Neutrophil (primary cell): Measurements from ENCODE around the gene GOSR2.

Experiments
- H3K27ac ChIP-seq: fragments of 200-600 bp; sonication (generic); 2 replicates; pipeline ENCODE4 v1.5.1; 2016; ENCODE audit warnings: mild to moderate bottlenecking, moderate library complexity
- H3K27me3 ChIP-seq: fragments of 200-600 bp; sonication (generic); 2 replicates; pipeline ENCODE4 v1.6.0; 2016; ENCODE audit warnings: mild to moderate bottlenecking
- H3K36me3 ChIP-seq: fragments of 200-600 bp; sonication (generic); 2 replicates; pipeline ENCODE4 v1.5.1; 2017
- H3K4me1 ChIP-seq, 2 experiments: fragments of 200-600 bp in 1 of 2; sonication (generic) in 1 of 2; 1 replicate in 1 of 2; 2 replicates in 1 of 2; pipeline versions ENCODE4 v1.5.1 to v1.6.1; 2013 to 2016; ENCODE audit warnings: low read depth in 1 of 2, low read length in 1 of 2, mild to moderate bottlenecking in 1 of 2, moderate library complexity in 1 of 2; ENCODE audit not compliant: control insufficient read depth in 1 of 2, insufficient read depth in 1 of 2
- H3K4me3 ChIP-seq, 2 experiments: fragments of 200-600 bp in 1 of 2; sonication (generic) in 1 of 2; 1 replicate in 1 of 2; 2 replicates in 1 of 2; pipeline ENCODE4 v1.5.1; 2013 to 2016; ENCODE audit warnings: low read depth in 1 of 2, low read length in 1 of 2, mild to moderate bottlenecking in 1 of 2, moderate library complexity in 1 of 2
- H3K9me3 ChIP-seq: fragments of 200-600 bp; sonication (generic); 2 replicates; pipeline ENCODE4 v1.5.1; 2016
- TF ChIP-seq, protein P1 (sequence below): fragments of 200-600 bp; sonication (generic); IDR thresholded peaks from 2 replicates; pipeline ENCODE4 v1.5.1; 2016; ENCODE audit warnings: antibody characterized with exemption

The GOSR2 gene

DNA sequence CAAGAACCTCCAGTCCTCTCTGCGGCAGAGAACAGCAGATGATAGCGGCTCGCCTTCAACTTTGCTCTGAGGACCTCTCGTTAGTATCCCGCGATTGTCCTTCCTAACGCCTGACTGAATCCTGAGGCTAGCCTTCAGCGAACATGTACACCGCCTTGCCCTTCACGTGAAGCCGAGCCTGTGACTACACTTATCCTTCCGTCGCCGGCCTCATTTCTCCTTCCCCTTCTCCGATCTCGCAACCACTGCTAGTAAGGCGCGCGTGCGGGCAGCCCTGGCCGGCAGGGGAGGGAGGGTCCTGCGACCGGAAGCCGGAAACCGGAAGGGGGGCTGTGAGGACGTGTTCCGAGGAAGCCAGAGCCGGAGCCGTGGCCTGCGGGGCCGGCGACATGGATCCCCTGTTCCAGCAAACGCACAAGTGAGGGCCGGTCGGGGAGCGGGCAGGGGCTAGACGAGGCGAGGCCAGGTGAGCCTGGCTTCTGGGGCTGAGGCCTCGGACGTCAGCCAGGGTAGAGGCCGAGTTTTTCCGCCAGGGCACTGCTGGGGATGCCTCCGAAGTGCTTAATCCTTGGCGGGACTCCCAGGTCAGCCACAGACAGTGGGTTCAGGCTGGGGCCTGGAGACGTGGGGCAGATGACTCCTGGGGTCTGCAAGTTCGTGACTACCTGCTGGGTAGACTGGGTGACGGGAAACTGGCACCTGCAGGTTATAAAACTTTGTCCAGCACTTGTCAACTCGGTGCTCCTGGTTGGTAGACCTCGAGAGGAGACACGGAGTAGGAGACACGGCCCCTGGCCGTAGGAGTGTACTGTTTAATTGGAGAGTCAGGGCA, at the start of gene GOSR2:
Gene GOSR2 (plus strand): TSS at position 357 of the 832 bp plus-strand sequence. CDS start 33 bp downstream, at position 390.
- peak within 1 kb of the TSS; percentile 68 for H3K27ac ChIP-seq
- H3K4me1 ChIP-seq, result peaks cover 12 to 15% of the 10 kb centered on the region in 2 experiments
- no peaks in the 10 kb centered on the region for H3K36me3 ChIP-seq
- TF ChIP-seq, protein P1, sequence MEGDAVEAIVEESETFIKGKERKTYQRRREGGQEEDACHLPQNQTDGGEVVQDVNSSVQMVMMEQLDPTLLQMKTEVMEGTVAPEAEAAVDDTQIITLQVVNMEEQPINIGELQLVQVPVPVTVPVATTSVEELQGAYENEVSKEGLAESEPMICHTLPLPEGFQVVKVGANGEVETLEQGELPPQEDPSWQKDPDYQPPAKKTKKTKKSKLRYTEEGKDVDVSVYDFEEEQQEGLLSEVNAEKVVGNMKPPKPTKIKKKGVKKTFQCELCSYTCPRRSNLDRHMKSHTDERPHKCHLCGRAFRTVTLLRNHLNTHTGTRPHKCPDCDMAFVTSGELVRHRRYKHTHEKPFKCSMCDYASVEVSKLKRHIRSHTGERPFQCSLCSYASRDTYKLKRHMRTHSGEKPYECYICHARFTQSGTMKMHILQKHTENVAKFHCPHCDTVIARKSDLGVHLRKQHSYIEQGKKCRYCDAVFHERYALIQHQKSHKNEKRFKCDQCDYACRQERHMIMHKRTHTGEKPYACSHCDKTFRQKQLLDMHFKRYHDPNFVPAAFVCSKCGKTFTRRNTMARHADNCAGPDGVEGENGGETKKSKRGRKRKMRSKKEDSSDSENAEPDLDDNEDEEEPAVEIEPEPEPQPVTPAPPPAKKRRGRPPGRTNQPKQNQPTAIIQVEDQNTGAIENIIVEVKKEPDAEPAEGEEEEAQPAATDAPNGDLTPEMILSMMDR, result no peak
- H3K27me3 ChIP-seq, result peaks cover 11% of the 10 kb centered on the region
- H3K4me3 ChIP-seq, result peak within 1 kb of the TSS; percentile 68 to 81
- no peaks in the 10 kb centered on the region for H3K9me3 ChIP-seq

DNA sequence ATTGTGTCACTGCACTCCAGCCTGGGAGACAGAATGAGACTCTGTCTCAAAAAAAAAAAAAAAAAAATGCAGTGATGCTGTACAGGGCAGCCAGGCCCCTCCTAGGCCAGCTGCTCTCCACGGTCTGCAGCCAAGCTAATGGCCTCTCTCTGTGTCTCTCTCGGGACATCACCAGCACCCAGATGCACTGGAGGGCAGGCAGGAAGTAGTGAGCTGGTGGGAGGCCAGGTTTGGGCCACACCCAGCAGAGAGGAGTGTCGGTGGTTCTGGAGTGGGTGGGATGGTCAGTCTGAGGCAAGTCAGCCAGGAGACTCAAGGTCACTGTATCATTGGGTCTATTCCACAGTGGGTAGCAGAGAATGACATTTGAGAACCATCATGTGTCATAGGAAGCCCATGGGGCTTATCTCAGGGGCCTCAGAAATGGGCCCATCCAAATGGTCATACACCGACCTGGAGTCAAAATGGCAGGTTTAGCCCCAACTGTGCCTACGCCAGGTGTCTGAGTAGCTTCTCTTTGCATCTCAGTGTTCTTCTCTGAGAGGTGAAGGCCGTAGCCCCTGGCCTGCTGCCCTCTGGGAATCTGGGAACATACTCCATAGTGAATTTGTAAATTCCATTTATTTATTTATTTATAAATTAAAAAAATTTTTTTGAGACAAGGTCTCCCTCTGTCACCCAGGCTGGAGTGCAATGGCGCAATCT, 48.9 kb upstream of the GOSR2 start:
- Histone ChIP-seq H3K27me3 (peaks cover 6% of the 10 kb centered on the region), H3K9me3 (no peaks in the 10 kb centered on the region), H3K4me1 (peaks cover 16 to 17% of the 10 kb centered on the region in 2 experiments), H3K27ac (no peak overlapping the region), H3K4me3 (no peak overlapping the region), H3K36me3 (no peaks in the 10 kb centered on the region)
- TF ChIP-seq, protein P1, result no peak

DNA sequence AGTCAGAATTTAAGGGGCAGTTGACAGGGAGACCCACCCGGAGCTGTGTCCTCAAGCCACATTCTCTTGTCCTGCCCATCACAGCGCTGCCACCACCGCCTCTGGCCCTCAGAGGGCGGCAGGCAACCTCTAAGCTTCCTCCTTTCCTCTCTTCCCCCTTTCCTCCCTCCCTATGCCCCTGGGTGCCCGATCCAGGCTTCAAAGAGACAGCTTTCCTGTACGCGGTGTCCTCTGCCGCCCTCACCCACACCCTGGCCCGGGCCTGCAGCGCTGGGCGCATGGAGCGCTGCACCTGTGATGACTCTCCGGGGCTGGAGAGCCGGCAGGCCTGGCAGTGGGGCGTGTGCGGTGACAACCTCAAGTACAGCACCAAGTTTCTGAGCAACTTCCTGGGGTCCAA, 48.1 kb upstream of the GOSR2 start:
- TF ChIP-seq, protein P1, result no peak
- no peaks in the 10 kb centered on the region for H3K9me3 ChIP-seq
- H3K36me3 ChIP-seq, result no peaks in the 10 kb centered on the region
- H3K4me3 ChIP-seq, result no peak overlapping the region
- peaks cover 1% of the 10 kb centered on the region for H3K27me3 ChIP-seq
- no peak overlapping the region for H3K27ac ChIP-seq
- peaks cover 16 to 17% of the 10 kb centered on the region in 2 experiments for H3K4me1 ChIP-seq

DNA sequence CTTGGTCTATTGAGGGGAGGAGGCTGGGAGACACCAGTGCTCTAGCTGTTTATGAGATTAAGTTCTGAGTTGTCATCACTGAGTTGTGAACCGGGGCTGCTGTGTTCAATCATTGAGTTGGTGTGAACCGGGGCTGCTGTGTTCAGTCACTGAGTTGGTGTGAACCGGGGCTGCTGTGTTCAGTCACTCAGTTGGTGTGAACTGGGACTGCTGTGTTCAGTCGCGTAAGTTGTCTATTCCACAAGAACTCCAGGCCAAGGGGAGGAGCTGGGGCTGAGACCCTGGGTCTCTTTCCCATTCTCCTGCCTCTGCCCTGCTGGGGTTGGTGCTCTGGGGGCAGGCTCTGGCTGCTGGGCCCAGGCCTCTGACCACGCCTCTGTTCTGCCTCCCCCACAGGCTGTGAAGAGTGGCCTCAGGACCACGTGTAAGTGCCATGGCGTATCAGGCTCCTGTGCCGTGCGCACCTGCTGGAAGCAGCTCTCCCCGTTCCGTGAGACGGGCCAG, 47.1 kb upstream of the GOSR2 start:
- no peak overlapping the region for H3K4me3 ChIP-seq
- peaks cover 16 to 17% of the 10 kb centered on the region in 2 experiments for H3K4me1 ChIP-seq
- no peak overlapping the region for H3K27ac ChIP-seq
- H3K9me3 ChIP-seq, result no peaks in the 10 kb centered on the region
- H3K27me3 ChIP-seq, result no peaks in the 10 kb centered on the region
- TF ChIP-seq, protein P1, result no peak
- H3K36me3 ChIP-seq, result no peaks in the 10 kb centered on the region

DNA sequence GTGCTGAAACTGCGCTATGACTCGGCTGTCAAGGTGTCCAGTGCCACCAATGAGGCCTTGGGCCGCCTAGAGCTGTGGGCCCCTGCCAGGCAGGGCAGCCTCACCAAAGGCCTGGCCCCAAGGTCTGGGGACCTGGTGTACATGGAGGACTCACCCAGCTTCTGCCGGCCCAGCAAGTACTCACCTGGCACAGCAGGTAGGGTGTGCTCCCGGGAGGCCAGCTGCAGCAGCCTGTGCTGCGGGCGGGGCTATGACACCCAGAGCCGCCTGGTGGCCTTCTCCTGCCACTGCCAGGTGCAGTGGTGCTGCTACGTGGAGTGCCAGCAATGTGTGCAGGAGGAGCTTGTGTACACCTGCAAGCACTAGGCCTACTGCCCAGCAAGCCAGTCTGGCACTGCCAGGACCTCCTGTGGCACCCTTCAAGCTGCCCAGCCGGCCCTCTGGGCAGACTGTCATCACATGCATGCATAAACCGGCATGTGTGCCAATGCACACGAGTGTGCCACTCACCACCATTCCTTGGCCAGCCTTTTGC, 46.5 kb upstream of the GOSR2 start:
- Histone ChIP-seq H3K36me3 (no peaks in the 10 kb centered on the region), H3K27ac (no peak overlapping the region), H3K4me1 (peaks cover 16 to 17% of the 10 kb centered on the region in 2 experiments), H3K27me3 (no peaks in the 10 kb centered on the region), H3K4me3 (no peak overlapping the region), H3K9me3 (no peaks in the 10 kb centered on the region)
- TF ChIP-seq, protein P1, result no peak
